GM18951 (cell line): ENCODE measurements around the gene CRTC3.
"Not testable (repeated sequence)": the region's sequence is repeated elsewhere in the genome, so short reads cannot be mapped to it uniquely, and the experiment has no call there.

Source experiments
- POLR2A ChIP-seq: IDR thresholded peaks from 4 replicates; pipeline ENCODE4 v1.6.1; 2011; ENCODE audit warnings: mild to moderate bottlenecking; ENCODE audit not compliant: insufficient read length, insufficient read depth; ENCODE audit errors: extremely low read depth
- in situ Hi-C: fragments of 300-500 bp; cut with MboI; formaldehyde crosslinking; loops from one replicate; pipeline ENCODE4 v1.12.0; 2022; ENCODE audit warnings: low sequenced_read_pairs, mixed read lengths, inconsistent platforms; ENCODE audit not compliant: unreplicated experiment

CRTC3 gene

DNA sequence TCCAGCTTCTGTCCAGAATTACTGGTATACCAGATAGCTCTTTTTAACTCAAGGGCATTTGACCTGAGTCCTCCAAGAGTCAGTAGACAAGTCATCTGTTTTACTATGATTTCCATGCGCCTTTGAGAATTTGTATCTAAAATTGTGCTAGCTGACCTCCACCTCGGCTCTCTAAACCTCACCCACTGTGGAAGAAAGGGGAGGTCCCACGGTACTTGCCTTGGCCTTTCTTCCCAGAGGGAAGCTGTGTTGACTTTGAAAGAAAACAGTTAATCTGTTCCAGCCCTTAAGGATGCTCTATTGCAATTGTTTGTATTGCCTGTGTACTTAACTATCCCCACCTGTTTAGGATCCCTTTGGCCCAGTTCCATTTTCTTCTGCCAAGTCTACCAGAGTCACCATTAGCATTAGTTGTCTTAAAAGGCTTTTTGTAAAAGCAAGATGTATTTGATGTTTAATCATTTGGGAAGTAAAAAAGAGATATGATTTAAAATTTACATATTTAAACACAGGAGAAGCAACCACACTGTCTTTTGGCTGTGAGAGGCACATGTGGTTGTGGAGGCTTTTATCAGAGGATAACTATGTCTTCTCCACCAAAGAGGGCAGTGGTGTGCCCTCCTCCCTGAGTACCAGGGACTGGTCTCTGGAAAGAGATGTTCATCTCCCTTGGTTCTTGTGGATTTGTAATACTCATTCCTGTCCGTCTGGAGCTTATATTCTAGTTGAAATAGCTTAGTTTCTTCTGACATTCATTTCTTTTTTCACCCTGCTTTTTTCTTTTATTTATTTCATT lies 88.8 kb downstream of the CRTC3 start:
- in situ Hi-C loops = no loop called here
- no peak for TF ChIP-seq POLR2A

DNA sequence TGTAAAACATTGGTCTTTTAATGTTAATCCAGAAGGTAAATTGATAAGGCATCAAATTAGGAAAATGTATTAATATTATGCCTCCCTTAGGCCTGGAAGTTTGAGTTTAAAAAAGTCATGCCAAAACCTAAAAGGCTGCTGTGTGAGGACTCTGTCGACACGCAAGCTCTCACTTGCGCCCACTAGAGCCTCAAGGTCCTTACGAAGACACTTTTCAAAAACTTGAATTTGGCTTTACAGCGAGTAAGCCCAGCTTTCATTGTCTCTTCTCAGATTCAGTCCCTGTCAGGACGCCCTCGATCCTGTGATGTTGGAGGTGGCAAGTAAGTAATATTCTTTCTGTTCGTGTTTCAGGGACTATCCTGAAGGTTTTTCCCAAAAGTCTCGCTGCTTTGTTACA lies 89.7 kb downstream of the CRTC3 start:
- no peak for TF ChIP-seq POLR2A
- in situ Hi-C loops = no loop called here

GRCh38 chr15:90619939-90620338 lies 90.2 kb downstream of the CRTC3 start:
- no peak for TF ChIP-seq POLR2A
- in situ Hi-C loops = loop anchor here (10.0 kb wide), 1 partner anchor 285 kb away; no protein-coding TSS in a partner anchor

GRCh38 chr15:90620379-90621067 lies 90.8 kb downstream of the CRTC3 start:
- TF ChIP-seq POLR2A = no peak
- in situ Hi-C loops = loop anchor here (10.0 kb wide), 1 partner anchor 286 kb away; no protein-coding TSS in a partner anchor

DNA sequence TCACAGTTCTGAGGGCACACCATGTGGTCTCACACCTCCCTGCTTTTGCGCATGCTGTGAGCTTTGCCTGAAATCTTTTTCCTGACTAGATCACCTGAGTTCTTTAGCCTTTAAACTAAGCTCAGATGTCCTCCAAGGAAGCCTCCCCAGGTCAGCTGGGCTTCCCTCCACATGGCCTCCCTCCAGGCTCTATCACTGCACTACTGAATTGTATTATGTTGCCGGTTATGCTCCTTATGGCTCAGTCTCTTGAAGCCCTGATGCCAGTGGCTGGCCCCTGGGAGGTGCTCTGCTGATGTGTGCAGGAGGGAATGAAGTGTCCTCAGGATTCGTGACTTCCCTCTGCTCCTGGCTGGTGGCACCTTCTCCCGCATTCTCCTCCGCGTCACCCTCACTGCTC lies 94.1 kb downstream of the CRTC3 start:
- in situ Hi-C loops = loop anchor here (10.0 kb wide), 1 partner anchor 289 kb away; no protein-coding TSS in a partner anchor
- TF ChIP-seq POLR2A = no peak

DNA sequence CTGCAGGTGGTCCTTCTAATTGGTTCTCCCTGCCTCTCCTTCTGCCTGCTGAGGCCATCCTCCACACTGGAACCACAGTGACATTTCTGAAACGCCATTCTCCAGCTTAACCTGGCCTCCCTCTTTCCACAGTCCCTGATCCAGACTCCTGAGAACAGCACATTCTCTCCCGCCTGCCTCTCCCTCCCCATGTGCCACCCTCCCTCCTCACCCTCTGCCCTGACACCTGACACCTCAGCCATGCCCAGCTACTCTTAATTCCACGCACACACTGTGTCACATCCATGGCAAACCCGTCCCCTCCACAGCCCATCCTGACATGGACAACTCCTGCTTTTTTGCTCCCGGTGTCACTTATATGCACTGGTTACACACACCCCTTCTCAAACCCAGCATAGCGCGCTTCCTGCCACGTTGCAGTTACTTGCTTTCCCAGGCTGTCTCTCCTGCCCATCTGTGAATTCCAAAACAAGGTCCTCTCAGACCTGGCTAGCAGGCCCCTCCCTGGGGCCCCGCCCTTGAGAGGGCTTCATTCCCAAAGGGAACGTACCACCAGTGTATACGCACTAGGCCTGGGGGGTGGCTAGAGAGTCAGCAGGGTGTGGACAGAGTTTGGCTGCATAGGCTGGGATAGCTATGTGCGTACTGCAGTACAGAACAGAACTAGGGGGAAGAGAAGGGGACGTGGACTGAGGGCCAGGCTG lies 94.7 kb downstream of the CRTC3 start:
- TF ChIP-seq POLR2A = no peak
- in situ Hi-C loops = loop anchor here (10.0 kb wide), 1 partner anchor 290 kb away; no protein-coding TSS in a partner anchor

- no peak for TF ChIP-seq POLR2A
- in situ Hi-C loops = loop anchor here (10.0 kb wide), 1 partner anchor 290 kb away; no protein-coding TSS in a partner anchor
Measured at GRCh38 chr15:90625037-90625436, 95.3 kb downstream of the CRTC3 start.

- TF ChIP-seq POLR2A = no peak
- in situ Hi-C loops = loop anchor here (10.0 kb wide), 1 partner anchor 294 kb away; no protein-coding TSS in a partner anchor
Measured at GRCh38 chr15:90629217-90629616, 99.5 kb downstream of the CRTC3 start.

GRCh38 chr15:90633360-90633759 lies 103.6 kb downstream of the CRTC3 start:
- in situ Hi-C loops = no loop called here
- TF ChIP-seq POLR2A = no peak

- in situ Hi-C loops = not testable (repeated sequence)
Measured at GRCh38 chr15:90636993-90637392, 107.3 kb downstream of the CRTC3 start.

DNA sequence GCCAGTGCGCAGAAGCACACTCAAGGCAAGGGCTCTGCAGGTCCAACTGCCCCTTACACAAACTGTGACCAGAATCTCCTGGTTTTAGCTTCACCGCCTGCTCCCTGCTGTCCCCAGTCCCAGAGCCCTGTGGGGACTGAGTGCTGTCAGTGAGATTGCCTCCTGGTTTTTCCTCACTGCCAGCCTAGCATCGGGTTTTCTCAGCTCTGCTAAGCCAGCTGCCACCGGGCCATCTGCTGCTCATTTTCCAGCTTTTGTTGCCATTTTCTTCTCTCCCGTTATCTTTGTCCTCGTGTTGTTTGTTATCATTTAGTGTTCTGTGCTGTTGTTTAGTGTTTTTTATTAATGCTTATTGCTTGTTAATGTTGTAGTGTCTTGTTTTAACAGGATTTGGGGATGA lies 108.0 kb downstream of the CRTC3 start:
- no peak for TF ChIP-seq POLR2A
- in situ Hi-C loops = no loop called here

DNA sequence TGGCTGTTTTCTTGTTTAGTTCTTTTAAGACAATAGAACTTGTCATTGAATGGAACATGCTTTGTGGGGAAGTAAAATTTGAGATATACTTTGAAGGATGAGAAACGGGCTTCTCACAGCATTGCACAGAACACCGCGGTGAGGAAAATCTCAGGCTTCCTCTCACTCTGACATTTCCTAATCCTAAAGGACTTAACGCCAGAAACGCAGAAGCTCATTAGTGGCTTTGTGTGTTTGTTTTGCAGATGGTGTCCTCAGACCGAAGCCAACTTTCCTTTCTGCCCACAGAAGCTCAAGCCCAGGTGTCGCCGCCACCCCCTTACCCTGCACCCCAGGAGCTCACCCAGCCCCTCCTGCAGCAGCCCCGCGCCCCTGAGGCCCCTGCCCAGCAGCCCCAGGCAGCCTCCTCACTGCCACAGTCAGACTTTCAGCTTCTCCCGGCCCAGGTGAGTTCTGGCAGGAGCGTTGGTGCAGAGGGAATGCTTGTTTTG lies 108.5 kb downstream of the CRTC3 start:
- no peak for TF ChIP-seq POLR2A
- in situ Hi-C loops = no loop called here

- TF ChIP-seq POLR2A = no peak
- in situ Hi-C loops = no loop called here
Measured at GRCh38 chr15:90638963-90639362, 109.2 kb downstream of the CRTC3 start.
